Esophagus muscularis mucosa (tissue), 4 donors: Measurements from ENCODE around the gene SPRED2. TPM values are rescaled to one million over a fixed set of nuclear protein-coding genes. Genes with fewer than 3 reads are reported as not detected.
A peak's percentile ranks its signal among the peaks of the same experiment; 100 is the strongest.

ENCODE experiments used
- DNase-seq: peaks from one replicate; pipeline ENCODE4 v3.0.0-alpha.2; 2017; ENCODE audit errors: extremely low spot score
- H3K27ac ChIP-seq, 4 donors: fragments of 200-600 bp; sonication (generic); replicated peaks in 1 of 4; 1 replicate in 3 of 4; 2 replicates in 1 of 4; pipeline ENCODE4 v1.5.1; 2016 to 2019; ENCODE audit warnings: mild to moderate bottlenecking in 1 of 4
- H3K27me3 ChIP-seq, 4 donors: fragments of 200-600 bp; sonication (generic); one replicate each; pipeline versions ENCODE4 v1.5.1 to v1.6.0; 2016 to 2019
- H3K36me3 ChIP-seq, 4 donors: fragments of 200-600 bp; sonication (generic); one replicate each; pipeline ENCODE4 v1.5.1; 2016 to 2019
- H3K4me1 ChIP-seq, 4 donors: fragments of 200-600 bp; sonication (generic); one replicate each; pipeline ENCODE4 v1.5.1; 2016 to 2019
- H3K4me3 ChIP-seq, 4 donors: fragments of 200-600 bp; sonication (generic); 1 replicate in 2 of 4; 2 replicates in 2 of 4; pipeline ENCODE4 v1.5.1; 2016 to 2019; ENCODE audit warnings: mild to moderate bottlenecking in 4 of 4, moderate library complexity in 1 of 4
- H3K9me3 ChIP-seq, 4 donors: fragments of 200-600 bp; sonication (generic); 1 replicate in 3 of 4; 2 replicates in 1 of 4; pipeline ENCODE4 v1.5.1; 2016 to 2019
- CTCF ChIP-seq, 3 experiments: fragments of 200-600 bp in 2 of 3; fragments of 450-650 bp in 1 of 3; sonication (generic) in 2 of 3; IDR thresholded peaks; one replicate each; pipeline ENCODE4 v1.5.1; 2017 to 2019; ENCODE audit warnings: antibody characterized with exemption in 3 of 3, mild to moderate bottlenecking in 2 of 3, moderate library complexity in 1 of 3
- EP300 ChIP-seq: sonication (generic); formaldehyde crosslinking; IDR thresholded peaks from one replicate; pipeline ENCODE4 v1.6.1; 2017; ENCODE audit warnings: antibody characterized with exemption
- POLR2A ChIP-seq: fragments of 450-650 bp; IDR thresholded peaks from one replicate; pipeline ENCODE4 v1.6.1; 2017; ENCODE audit warnings: antibody characterized with exemption, moderate library complexity, mild to moderate bottlenecking, low read depth
- POLR2AphosphoS5 ChIP-seq, 2 donors: sonication (generic); formaldehyde crosslinking; IDR thresholded peaks; one replicate each; pipeline ENCODE4 v1.6.1; 2017; ENCODE audit warnings: antibody characterized with exemption in 2 of 2
- WGBS: methylation state at CpG from one replicate; pipeline ENCODE4 v1.1.5; 2018; 5-methylcytosine and 5-hydroxymethylcytosine counted together
- intact Hi-C: fragments of 100-400 bp; cut with DNase I; formaldehyde crosslinking; loops from one replicate; pipeline ENCODE4 v1.15.1; 2023
- total RNA-seq, 4 donors: library from RNA; depleted of rRNA; stranded (reverse); fragments of >200 nt; gene quantifications; one replicate each; pipeline versions ENCODE4 v1.1.0 to v1.2.1, GENCODE V29; 2016

The SPRED2 gene
- total RNA-seq, 4 donors from 2014 or later, result 17.4 to 25.6 (median 18.7) TPM

GRCh38 chr2:65355186-65355831 lies 77.1 kb downstream of the SPRED2 start:
- H3K9me3 ChIP-seq, result no peaks in the 10 kb centered on the region
- H3K4me1 ChIP-seq, result peaks cover 15 to 33% (median 23%) of the 10 kb centered on the region in 4 donors
- H3K27me3 ChIP-seq, result no peaks in the 10 kb centered on the region
- DNase-seq, result peak; percentile 75
- intact Hi-C loops, result no loop called here
- H3K27ac ChIP-seq, result no peak overlapping the region
- no peak overlapping the region for H3K4me3 ChIP-seq
- H3K36me3 ChIP-seq, result no peaks in the 10 kb centered on the region
- TF ChIP-seq EP300 (no peak), POLR2AphosphoS5 (IDR thresholded peaks at IDR 0.05) (no peak), CTCF (IDR thresholded peaks at IDR 0.05) (no peak), POLR2A (no peak)
- WGBS, result 83% methylated on average over 9 of the region's 9 CpGs

- Histone ChIP-seq H3K36me3 (no peaks in the 10 kb centered on the region), H3K4me3 (no peak overlapping the region), H3K27ac (no peak overlapping the region), H3K9me3 (no peaks in the 10 kb centered on the region), H3K4me1 (peaks cover 21 to 38% (median 29%) of the 10 kb centered on the region in 4 donors), H3K27me3 (no peaks in the 10 kb centered on the region)
- TF ChIP-seq EP300, result no peak
- no peak for TF ChIP-seq CTCF (IDR thresholded peaks at IDR 0.05)
- no peak for TF ChIP-seq POLR2AphosphoS5 (IDR thresholded peaks at IDR 0.05)
- no peak for TF ChIP-seq POLR2A
- intact Hi-C loops, result no loop called here
- DNase-seq, result peak; percentile 24
- WGBS, result 95% methylated on average over 3 of the region's 3 CpGs
Measured at GRCh38 chr2:65354773-65355172, 77.6 kb downstream of the SPRED2 start.

- 63% methylated on average over 5 of the region's 5 CpGs for WGBS
- Histone ChIP-seq H3K27me3 (no peaks in the 10 kb centered on the region), H3K27ac (no peak overlapping the region), H3K4me3 (no peak overlapping the region), H3K4me1 (peaks cover 23 to 43% (median 27%) of the 10 kb centered on the region in 4 donors), H3K9me3 (no peaks in the 10 kb centered on the region), H3K36me3 (no peaks in the 10 kb centered on the region)
- peak; percentile 90 for DNase-seq
- intact Hi-C loops, result no loop called here
- TF ChIP-seq POLR2AphosphoS5 (IDR thresholded peaks at IDR 0.05) (peak in 1 of 2 donors; percentile 3), POLR2A (no peak)
Measured at GRCh38 chr2:65353927-65354326, 78.5 kb downstream of the SPRED2 start.

GRCh38 chr2:65353046-65353445 lies 79.4 kb downstream of the SPRED2 start:
- H3K9me3 ChIP-seq, result no peaks in the 10 kb centered on the region

More at GRCh38 chr2:65353046-65353445, 79.4 kb downstream of the SPRED2 start:
- Histone ChIP-seq H3K4me1 (peaks cover 23 to 39% (median 24%) of the 10 kb centered on the region in 4 donors), H3K4me3 (no peak overlapping the region), H3K27ac (no peak overlapping the region), H3K27me3 (no peaks in the 10 kb centered on the region), H3K36me3 (no peaks in the 10 kb centered on the region)
- intact Hi-C loops, result no loop called here
- TF ChIP-seq POLR2A (no peak), POLR2AphosphoS5 (IDR thresholded peaks at IDR 0.05) (no peak), CTCF (IDR thresholded peaks at IDR 0.05) (no peak), EP300 (no peak)
- DNase-seq, result peak; percentile 66
- WGBS, result 88% methylated on average over 4 of the region's 4 CpGs
